Medulla oblongata (tissue), 1 donor: ENCODE results near the gene ARRDC4.

Experiments
- DNase-seq: peaks from one replicate; pipeline ENCODE4 v3.0.0-alpha.2; 2015; ENCODE audit errors: extremely low spot score

ARRDC4 gene

DNA sequence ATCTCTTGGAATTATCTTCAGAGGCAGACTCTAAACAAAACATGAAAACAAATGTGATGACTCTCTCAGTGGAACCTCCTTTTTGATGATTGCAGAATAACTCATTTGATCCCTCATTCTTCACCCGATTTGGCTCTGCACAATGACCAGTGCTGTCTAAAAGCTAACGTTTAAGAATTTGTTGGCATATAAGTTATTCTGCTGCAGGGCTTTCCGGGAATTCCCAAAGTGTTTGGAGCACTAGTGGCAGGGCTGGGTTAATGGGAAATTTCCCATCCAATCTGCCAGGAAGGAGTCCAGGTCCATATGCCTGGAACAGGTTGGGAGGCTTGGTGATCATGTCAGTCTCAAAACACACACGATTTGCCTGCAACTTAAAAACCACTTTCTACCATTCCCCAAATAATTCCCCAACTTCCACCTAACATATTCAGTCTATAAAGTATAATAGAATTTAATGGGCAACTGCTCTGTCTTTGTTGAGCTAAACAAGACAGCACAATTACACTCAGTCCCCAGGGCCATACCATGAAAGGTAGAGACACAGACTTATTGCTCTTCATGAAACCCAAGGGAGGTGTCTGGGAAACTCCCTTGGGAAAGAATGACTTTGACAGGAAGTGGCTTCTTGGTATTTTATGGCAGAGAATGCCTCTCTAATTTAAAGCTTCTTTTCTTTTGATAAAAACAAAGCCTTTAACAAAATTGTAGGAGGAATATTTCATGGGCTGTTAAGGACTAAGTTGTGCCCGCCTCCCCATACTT is 38.0 kb downstream of the ARRDC4 start:
- DNase-seq, result no peak

- no peak for DNase-seq
Measured at GRCh38 chr15:98000249-98001203, 40.0 kb downstream of the ARRDC4 start.

GRCh38 chr15:98001663-98002194 is 41.2 kb downstream of the ARRDC4 start:
- no peak for DNase-seq

- DNase-seq, result no peak
Measured at GRCh38 chr15:98002419-98002818, 41.9 kb downstream of the ARRDC4 start.

DNA sequence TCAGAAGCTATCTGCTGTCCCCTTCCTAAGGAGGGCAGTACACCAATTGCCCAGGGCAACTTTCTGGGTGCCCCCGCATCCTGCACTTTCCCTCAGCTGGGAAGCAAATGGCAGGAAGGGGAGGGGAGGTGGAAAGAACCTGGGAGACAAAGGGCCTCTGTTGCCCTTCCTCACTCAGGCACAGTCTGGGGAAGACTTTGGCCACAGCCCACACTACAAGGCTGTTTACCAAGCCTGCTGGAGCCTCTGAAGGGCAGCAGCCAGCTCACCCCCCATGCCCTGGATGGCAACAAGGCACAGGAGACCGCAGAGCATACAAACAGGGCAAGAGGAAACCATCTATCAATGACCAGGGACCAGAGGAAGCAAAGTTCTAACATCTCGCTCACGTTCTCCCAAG is 42.4 kb downstream of the ARRDC4 start:
- DNase-seq, result peak; percentile 58

DNA sequence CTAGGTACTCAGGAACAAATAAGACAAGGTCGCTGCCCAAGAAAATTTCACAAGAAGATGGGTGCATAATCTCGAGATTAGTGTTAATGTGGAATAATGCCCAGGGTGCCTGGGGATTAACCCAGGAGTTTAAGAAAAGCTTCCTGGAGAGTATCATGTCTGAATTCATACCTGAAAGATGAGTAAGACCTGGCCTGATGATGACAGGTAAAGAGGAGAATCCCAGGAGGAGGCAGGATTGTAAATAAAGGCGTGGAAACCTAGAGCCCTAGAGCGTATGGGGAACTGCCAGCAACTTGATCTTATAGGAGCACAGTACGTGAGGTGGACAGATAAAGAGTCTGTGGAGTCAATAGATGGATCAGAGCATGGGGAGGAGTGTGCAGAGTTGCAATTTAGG is 43.0 kb downstream of the ARRDC4 start:
- DNase-seq, result no peak

- peak; percentile 37 for DNase-seq
Measured at GRCh38 chr15:98003996-98004395, 43.5 kb downstream of the ARRDC4 start.

GRCh38 chr15:98005659-98006058 is 45.2 kb downstream of the ARRDC4 start:
- no peak for DNase-seq

- no peak for DNase-seq
Measured at GRCh38 chr15:98009169-98009568, 48.7 kb downstream of the ARRDC4 start.

- DNase-seq, result no peak
Measured at GRCh38 chr15:98009971-98010370, 49.5 kb downstream of the ARRDC4 start.

DNA sequence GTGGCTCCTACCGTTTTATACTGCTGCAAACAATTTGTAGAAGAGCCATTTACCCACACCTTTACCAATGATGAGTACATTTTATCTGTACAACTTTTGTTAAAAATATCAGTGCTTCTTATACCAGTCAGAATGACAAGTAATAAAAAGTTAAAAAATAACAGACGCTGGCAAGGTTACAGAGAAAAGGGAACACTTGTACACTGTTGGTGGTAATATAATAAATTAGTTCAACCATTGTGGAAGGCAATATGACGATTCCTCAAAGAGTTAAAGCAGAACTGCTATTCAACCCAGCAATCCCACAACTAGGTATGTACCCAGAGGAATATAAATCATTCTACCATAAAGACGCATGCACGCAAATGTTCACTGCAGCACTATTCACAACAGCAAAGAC is 51.9 kb downstream of the ARRDC4 start:
- DNase-seq, result no peak

- DNase-seq, result no peak
Measured at GRCh38 chr15:98013631-98014030, 53.1 kb downstream of the ARRDC4 start.

DNA sequence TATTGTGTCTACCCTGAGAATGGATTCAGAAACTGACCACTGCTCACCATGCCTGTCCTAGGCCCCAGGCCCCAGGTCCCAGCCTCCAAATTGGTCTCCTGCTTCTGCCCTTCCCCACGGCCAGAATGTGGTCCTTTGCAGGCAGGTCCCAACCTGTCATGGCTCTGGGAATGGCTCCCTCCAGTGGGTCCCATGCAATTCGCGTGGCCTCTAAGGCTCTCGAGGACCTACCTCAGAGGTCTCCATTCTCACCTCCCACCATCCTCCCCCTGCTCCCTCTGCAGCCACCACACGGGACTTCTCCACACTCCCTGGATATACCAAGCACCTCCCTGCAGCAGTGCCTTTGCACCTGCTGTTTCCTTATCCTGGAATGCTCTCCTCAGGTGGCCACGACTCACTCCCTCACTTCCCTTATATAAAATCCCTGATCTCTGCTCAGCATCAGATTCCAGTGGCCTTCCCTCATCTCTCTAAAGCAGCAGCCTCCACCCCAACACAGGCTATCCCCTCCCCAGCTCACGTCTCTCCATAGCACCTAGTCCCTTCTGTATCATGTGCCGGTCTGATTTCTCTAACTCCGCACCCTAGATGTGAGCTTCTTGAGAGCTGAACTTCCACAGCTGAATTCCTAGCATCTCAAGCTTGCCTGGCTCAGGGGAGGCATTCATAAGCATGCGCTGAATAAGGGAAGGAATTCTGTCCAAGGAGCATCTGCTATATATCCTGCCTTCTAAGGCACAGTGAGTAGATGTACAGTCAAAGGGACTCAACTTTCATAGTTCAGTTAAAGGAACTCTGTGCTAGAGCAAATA is 56.9 kb downstream of the ARRDC4 start:
- DNase-seq, result no peak

DNA sequence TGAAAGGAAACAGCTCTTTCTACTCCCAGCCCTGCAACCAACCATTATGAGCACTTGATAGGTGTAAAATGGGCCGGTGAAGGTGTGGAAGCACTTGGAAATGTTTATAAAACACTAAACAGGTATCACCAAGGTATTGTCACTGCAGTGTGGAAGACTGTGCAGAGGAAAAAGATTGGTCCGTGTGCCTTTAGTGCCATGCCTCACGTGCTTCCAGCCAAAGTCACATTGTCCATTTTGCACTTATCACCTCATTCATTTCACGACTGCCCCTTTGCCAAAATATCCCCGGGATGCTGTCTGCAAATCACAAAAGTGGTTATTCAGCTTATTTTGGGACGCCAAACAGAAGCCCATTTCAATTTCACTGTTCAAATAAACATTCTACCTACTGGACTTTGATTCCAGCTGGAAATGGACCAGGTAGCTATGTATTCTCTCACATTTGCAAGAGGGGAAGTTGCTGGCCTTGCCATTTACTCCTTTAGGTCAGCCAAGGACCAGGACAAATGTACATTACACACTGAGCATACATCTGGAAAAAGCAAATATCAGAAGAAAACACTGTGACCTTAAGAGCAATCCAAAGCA is 58.4 kb downstream of the ARRDC4 start:
- DNase-seq, result no peak
